GM18526 (cell line): ENCODE results near the gene CDIPT.
A peak's percentile ranks its signal among the peaks of the same experiment; 100 is the strongest.

Experiments
- POLR2A ChIP-seq: IDR thresholded peaks from 3 replicates; pipeline ENCODE4 v1.6.1; 2011; ENCODE audit not compliant: insufficient read length; ENCODE audit errors: extremely low read depth

CDIPT gene

GRCh38 chr16:29811170-29811895 is 51.7 kb downstream of the CDIPT start:
- peak; percentile 18 for TF ChIP-seq POLR2A

- no peak for TF ChIP-seq POLR2A
Measured at GRCh38 chr16:29810699-29811169, 52.3 kb downstream of the CDIPT start.

GRCh38 chr16:29809850-29810698 is 53.0 kb downstream of the CDIPT start:
- no peak for TF ChIP-seq POLR2A

GRCh38 chr16:29809031-29809747 is 53.8 kb downstream of the CDIPT start:
- peak; percentile 20 for TF ChIP-seq POLR2A
